MM.1S (cell line): ENCODE measurements around the gene TMEM184B.

Experiments
- DNase-seq: peaks from one replicate; pipeline ENCODE4 v3.0.0-alpha.2; 2015
- H2AFZ ChIP-seq: fragments of 300-600 bp; sonication (generic); 2 replicates; pipeline ENCODE4 v1.6.0; 2016; ENCODE audit warnings: antibody characterized with exemption, low read length
- H3F3A ChIP-seq: fragments of 300-600 bp; sonication (generic); 2 replicates; pipeline ENCODE4 v1.6.1; 2016; ENCODE audit warnings: mild to moderate bottlenecking, antibody characterized with exemption, low read length, moderate library complexity, mixed read lengths; ENCODE audit not compliant: insufficient read depth
- H3K27ac ChIP-seq: fragments of 300-600 bp; sonication (generic); 2 replicates; pipeline ENCODE4 v1.5.1; 2016; ENCODE audit warnings: mild to moderate bottlenecking, low read length
- H3K27me3 ChIP-seq: fragments of 300-600 bp; sonication (generic); replicated peaks from 2 replicates; pipeline ENCODE4 v1.6.0; 2016; ENCODE audit warnings: low read length; ENCODE audit not compliant: insufficient read depth
- H3K36me3 ChIP-seq: fragments of 300-600 bp; sonication (generic); replicated peaks from 2 replicates; pipeline ENCODE4 v1.6.1; 2016; ENCODE audit warnings: mild to moderate bottlenecking, low read length, mixed read lengths; ENCODE audit not compliant: insufficient read depth
- H3K4me1 ChIP-seq: fragments of 300-600 bp; sonication (generic); 2 replicates; pipeline ENCODE4 v1.6.1; 2016; ENCODE audit warnings: low read length, mixed read lengths
- H3K4me2 ChIP-seq: fragments of 300-600 bp; sonication (generic); 2 replicates; pipeline ENCODE4 v1.6.0; 2016; ENCODE audit warnings: low read depth, low read length
- H3K4me3 ChIP-seq: fragments of 300-600 bp; sonication (generic); 2 replicates; pipeline ENCODE4 v1.5.1; 2016; ENCODE audit warnings: low read length, mixed read lengths
- H3K79me2 ChIP-seq: fragments of 300-600 bp; sonication (generic); 2 replicates; pipeline ENCODE4 v1.6.1; 2016; ENCODE audit warnings: mixed run types, low read length, mixed read lengths
- H3K9ac ChIP-seq: fragments of 300-600 bp; sonication (generic); 2 replicates; pipeline ENCODE4 v1.6.1; 2016; ENCODE audit warnings: low read length, mixed read lengths
- H3K9me2 ChIP-seq: fragments of 300-600 bp; sonication (generic); replicated peaks from 2 replicates; pipeline ENCODE4 v1.6.1; 2016; ENCODE audit warnings: mild to moderate bottlenecking, low read length, mixed read lengths; ENCODE audit not compliant: insufficient read depth
- H3K9me3 ChIP-seq: fragments of 300-600 bp; sonication (generic); replicated peaks from 2 replicates; pipeline ENCODE4 v1.6.1; 2016; ENCODE audit warnings: mild to moderate bottlenecking, low read length, mixed read lengths; ENCODE audit not compliant: insufficient read depth
- H4K20me1 ChIP-seq: fragments of 300-600 bp; sonication (generic); 2 replicates; pipeline ENCODE4 v1.6.1; 2016; ENCODE audit warnings: mild to moderate bottlenecking, low read length, moderate library complexity, mixed read lengths; ENCODE audit not compliant: insufficient read depth
- CTCF ChIP-seq: fragments of 300-600 bp; sonication (generic); IDR thresholded peaks from 2 replicates; pipeline ENCODE4 v1.5.1; 2016; ENCODE audit warnings: antibody characterized with exemption, low read length, mixed read lengths
- EZH2 ChIP-seq: fragments of 300-600 bp; sonication (generic); optimal IDR thresholded peaks from 2 replicates; pipeline ENCODE3; 2017; ENCODE audit warnings: low read depth, mild to moderate bottlenecking, antibody characterized with exemption, low read length, mixed read lengths
- EZH2phosphoT487 ChIP-seq: fragments of 300-600 bp; sonication (generic); IDR thresholded peaks from 2 replicates; pipeline ENCODE4 v1.6.1; 2018; ENCODE audit warnings: antibody characterized with exemption, low read length

Gene TMEM184B

GRCh38 chr22:38313384-38313955 lies 40.7 kb upstream of the TMEM184B start:
- H3F3A ChIP-seq = peaks cover 85% of the 10 kb centered on the region
- H3K4me3 ChIP-seq = peak overlapping the region; percentile 91
- H3K4me2 ChIP-seq = peak overlapping the region; percentile 99
- no peaks in the 10 kb centered on the region for H3K36me3 ChIP-seq
- no peaks in the 10 kb centered on the region for H3K27me3 ChIP-seq
- H3K79me2 ChIP-seq = peaks cover 93% of the 10 kb centered on the region
- peak overlapping the region; percentile 95 for H3K9ac ChIP-seq
- peak overlapping the region; percentile 93 for H3K27ac ChIP-seq
- peaks cover 29% of the 10 kb centered on the region; the same call in 1 of the 2 replicates for H4K20me1 ChIP-seq
- H3K4me1 ChIP-seq = peaks cover 46% of the 10 kb centered on the region
- no peak overlapping the region for H2AFZ ChIP-seq
- DNase-seq = peak; percentile 56
- no peaks in the 10 kb centered on the region for H3K9me3 ChIP-seq
- no peak for TF ChIP-seq CTCF
- TF ChIP-seq EZH2 = no peak
- no peak for TF ChIP-seq EZH2phosphoT487
- no peaks in the 10 kb centered on the region for H3K9me2 ChIP-seq

GRCh38 chr22:38312261-38312800 lies 39.5 kb upstream of the TMEM184B start:
- Histone ChIP-seq H3K36me3 (no peaks in the 10 kb centered on the region), H3K9me3 (no peaks in the 10 kb centered on the region), H3K4me1 (peaks cover 54% of the 10 kb centered on the region), H2AFZ (no peak overlapping the region), H4K20me1 (peaks cover 36% of the 10 kb centered on the region; the same call in 1 of the 2 replicates), H3K4me3 (peak overlapping the region; percentile 91), H3K4me2 (peak overlapping the region; percentile 99), H3F3A (peaks cover 86% of the 10 kb centered on the region), H3K27ac (peak overlapping the region; percentile 93; the same call in 1 of the 2 replicates), H3K9me2 (no peaks in the 10 kb centered on the region), H3K79me2 (peaks cover 97% of the 10 kb centered on the region), H3K9ac (peak overlapping the region; percentile 95; the same call in 1 of the 2 replicates), H3K27me3 (no peaks in the 10 kb centered on the region)
- no peak for DNase-seq
- TF ChIP-seq EZH2phosphoT487 = no peak
- TF ChIP-seq CTCF = no peak
- no peak for TF ChIP-seq EZH2

GRCh38 chr22:38311323-38311620 lies 38.5 kb upstream of the TMEM184B start:
- Histone ChIP-seq H3K36me3 (no peaks in the 10 kb centered on the region), H3K9me2 (no peaks in the 10 kb centered on the region), H3F3A (peaks cover 89% of the 10 kb centered on the region), H3K9me3 (no peaks in the 10 kb centered on the region), H3K4me1 (peaks cover 61% of the 10 kb centered on the region), H3K79me2 (peaks cover 100% of the 10 kb centered on the region), H3K27ac (peak overlapping the region; percentile 93; the same call in 1 of the 2 replicates), H2AFZ (no peak overlapping the region), H3K9ac (peak overlapping the region; percentile 16; the same call in 1 of the 2 replicates), H3K27me3 (no peaks in the 10 kb centered on the region), H3K4me2 (peak overlapping the region; percentile 99), H4K20me1 (peaks cover 36% of the 10 kb centered on the region; the same call in 1 of the 2 replicates), H3K4me3 (peak overlapping the region; percentile 9; the same call in 1 of the 2 replicates)
- DNase-seq = peak; percentile 27
- TF ChIP-seq CTCF (no peak), EZH2phosphoT487 (no peak), EZH2 (no peak)
